A549 treated with DMSO at 1 μM for 4 hours (cell line): ENCODE results near the gene LSP1. TPM values are rescaled to one million over a fixed set of nuclear protein-coding genes. Genes with fewer than 3 reads are reported as not detected.

Experiments
- total RNA-seq: library from RNA; stranded (reverse); fragments of 200-300 nt; extraction: Qiagen RNA extraction; gene quantifications from 5 replicates; pipeline ENCODE4 v1.2.3, GENCODE V29; 2022; ENCODE audit warnings: low read depth

The LSP1 gene, protein sequence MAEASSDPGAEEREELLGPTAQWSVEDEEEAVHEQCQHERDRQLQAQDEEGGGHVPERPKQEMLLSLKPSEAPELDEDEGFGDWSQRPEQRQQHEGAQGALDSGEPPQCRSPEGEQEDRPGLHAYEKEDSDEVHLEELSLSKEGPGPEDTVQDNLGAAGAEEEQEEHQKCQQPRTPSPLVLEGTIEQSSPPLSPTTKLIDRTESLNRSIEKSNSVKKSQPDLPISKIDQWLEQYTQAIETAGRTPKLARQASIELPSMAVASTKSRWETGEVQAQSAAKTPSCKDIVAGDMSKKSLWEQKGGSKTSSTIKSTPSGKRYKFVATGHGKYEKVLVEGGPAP
- total RNA-seq = 0.73 to 3.1 TPM (median 1.8 TPM) in 5 replicates

DNA sequence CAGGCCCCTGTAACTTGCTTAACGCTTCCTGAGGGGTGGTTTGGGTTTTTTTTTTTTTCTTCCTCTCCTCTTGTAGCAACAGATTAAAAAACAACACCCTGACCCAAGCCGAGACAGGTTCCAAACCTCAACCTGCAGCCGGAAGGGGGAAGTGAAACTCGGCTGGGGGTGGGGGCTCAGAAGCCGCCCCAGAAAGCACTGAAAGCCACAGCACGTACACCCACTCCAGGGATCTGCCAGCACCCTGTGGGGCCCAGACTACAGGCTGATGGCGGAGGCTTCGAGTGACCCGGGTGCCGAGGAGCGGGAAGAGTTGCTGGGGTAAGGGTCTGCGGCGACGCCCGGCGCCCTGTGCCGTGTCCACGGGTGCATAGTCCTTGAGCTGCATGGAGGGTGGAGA lies at the start of gene LSP1:
LSP1 (plus strand) TSS at position 208 of the 400 bp plus-strand sequence; CDS start at position 269, 61 bp downstream.

DNA sequence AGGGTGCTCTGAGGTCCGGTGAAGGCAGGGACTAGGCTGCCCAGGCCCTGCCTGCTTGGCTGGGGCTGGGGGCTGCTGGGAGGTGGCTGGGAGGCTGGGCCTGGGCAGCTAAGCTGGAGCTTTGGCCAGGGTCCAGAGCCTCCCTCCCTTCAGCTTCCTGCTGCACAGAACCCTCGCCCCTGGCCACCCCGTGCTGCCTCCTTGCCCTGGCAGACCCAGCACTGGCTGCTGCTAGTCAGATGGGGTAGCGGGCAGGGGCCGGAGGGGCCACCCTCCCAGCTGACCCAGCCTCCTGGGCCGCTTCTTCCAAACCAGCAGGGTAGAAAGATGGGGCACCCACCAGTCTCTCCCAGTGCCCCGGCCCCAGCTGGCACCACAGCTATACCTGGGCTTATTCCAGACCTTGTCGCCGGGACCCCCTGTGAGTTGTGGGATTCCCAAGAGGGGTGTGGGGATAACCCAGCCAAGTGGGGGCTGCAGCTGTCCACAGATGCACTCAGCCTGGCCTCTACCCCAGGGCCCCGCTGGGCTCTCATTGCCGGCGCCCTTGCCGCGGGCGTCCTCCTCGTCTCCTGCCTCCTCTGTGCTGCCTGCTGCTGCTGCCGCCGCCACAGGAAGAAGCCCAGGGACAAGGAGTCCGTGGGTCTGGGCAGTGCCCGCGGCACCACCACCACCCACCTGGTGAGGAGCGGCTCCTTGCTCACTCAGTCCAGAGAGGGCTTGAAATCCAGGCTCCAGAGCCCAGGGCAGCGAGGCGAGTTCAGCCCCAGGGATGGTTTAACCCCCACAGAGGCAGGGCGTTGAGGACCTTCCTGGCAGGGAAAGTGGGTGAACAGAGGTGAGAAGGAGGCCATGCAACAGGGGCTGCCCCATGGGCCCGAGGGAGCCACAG lies 17.9 kb upstream of the LSP1 start, which contains the start of gene SYT8:
SYT8 (plus strand) TSS at position 212 of the 892 bp plus-strand sequence; CDS start at position 328, 116 bp downstream.

DNA sequence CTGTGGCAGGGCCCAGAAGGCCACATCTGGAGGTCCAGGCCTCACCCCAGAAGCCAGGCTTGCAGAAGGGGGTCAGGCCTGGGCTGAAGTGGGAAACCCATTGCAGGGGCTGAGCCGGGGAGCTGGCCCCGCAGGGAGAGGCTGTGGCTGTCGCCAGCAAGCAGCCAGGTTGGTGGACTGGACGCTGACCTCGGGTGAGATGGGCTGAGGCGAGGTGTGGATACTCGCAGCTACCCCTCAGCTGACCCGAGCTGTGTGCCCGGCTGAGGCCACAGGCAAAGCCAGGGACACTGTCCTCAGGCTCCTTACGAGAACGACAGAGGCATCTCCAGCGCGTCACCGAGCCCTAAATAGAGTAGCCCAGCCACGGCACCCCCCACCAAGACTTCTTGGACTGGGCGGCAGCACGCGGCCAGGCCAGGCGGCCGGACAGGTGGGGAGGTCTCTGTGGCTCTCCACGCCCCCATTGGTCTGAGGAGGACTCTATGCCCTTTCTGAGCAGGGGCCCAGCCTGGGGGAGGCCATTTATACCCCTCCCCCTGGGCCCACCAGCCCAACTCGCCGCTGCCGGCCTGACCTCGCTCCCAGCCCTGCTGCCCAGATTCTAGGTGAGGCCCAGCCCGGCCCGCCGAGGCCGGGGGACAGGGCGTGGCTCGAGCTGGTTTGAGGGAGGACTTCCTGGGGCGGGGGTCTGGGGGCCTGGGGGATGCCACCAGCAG lies 14.3 kb upstream of the LSP1 start, which contains the start of gene TNNI2:
TNNI2 (plus strand) TSS at position 556 of the 719 bp plus-strand sequence. CDS start 716 bp downstream, outside the sequence.

DNA sequence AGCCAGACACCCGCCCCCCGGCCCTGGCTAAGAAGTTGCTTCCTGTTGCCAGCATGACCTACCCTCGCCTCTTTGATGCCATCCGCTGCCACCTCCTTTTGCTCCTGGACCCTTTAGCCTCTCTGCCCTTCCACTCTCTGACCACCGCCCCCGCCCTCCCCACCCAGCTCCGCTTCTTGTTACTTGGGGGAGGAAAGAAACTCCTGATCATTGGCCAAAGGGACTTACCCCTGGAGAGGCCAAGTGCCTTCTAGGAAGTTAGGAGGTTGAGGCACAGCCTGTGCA lies 38.9 kb downstream of the LSP1 start, which contains the start of gene PRR33:
PRR33 (minus strand) TSS at position 65 of the 285 bp plus-strand sequence. CDS start 1,311 bp downstream, outside the sequence.

DNA sequence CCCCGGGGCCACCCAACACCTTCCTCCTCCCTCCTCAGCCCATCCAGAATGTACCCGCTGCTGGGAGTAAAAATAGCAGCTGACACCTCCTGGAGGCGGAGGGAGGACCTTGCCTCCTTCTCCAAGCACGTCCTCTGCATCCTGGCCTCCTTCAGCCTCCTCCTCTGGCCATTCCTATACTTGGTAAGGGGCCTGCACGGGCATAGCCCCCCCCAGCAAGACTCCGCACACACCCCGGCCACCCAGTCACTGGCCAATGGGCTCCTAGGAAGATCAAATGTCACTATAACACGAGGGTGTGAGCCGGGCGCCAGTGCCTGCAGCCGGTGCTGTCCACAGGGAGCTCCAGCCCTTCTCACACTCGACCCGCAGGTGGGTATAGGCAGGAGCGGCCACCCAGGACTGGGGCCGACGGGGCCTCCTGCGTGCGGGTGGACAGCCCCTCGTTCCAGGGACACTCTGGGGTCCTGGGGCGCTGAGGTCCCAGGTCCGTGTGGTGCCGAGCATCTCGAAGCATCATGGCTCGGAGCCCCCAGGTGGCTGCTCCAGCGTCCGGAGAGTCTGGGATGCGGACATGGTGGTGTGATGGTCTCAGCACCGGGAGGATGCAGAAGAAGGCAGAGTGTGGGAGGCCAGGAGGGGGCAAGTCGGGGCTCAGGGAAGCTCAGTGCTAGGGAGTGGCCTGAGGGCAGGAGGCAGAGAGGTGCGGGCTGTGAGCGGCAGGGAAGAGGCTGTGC lies 66.7 kb downstream of the LSP1 start, which contains the start of gene TNNT3:
TNNT3 (plus strand) TSS at position 313 of the 737 bp plus-strand sequence. CDS start 3,172 bp downstream, outside the sequence.

Other genes starting within 250 kb of the LSP1 start
- gene KRTAP5-3, start 244.6 kb upstream of the LSP1 start, total RNA-seq = not detected in 5 replicates
- not detected in 5 replicates for gene KRTAP5-4, start 230.9 kb upstream of the LSP1 start, total RNA-seq
- gene KRTAP5-5, start 223.3 kb upstream of the LSP1 start, total RNA-seq = not detected in 5 replicates
- not detected in 5 replicates for gene KRTAP5-6, start 155.9 kb upstream of the LSP1 start, total RNA-seq
- 0.89 to 1.3 TPM (median 0.94 TPM) in 5 replicates for gene IFITM10, start 102.5 kb upstream of the LSP1 start, total RNA-seq
- 379 to 541 TPM (median 436 TPM) in 5 replicates for gene CTSD, start 89.2 kb upstream of the LSP1 start, total RNA-seq
- gene SYT8, start 18.1 kb upstream of the LSP1 start, total RNA-seq = 0.06 to 0.22 TPM in 2 of 5 replicates, not detected in the others
- gene TNNI2, start 14.1 kb upstream of the LSP1 start, total RNA-seq = not detected in 5 replicates
- gene PRR33, start 38.8 kb downstream of the LSP1 start, total RNA-seq = not detected in 5 replicates
- 0.11 to 0.17 TPM in 2 of 5 replicates, not detected in the others for gene TNNT3, start 66.6 kb downstream of the LSP1 start, total RNA-seq
- 132 to 156 TPM (median 149 TPM) in 5 replicates for gene MRPL23, start 94.2 kb downstream of the LSP1 start, total RNA-seq
- 8.8 to 13.0 TPM (median 10.6 TPM) in 5 replicates for gene H19, start 144.8 kb downstream of the LSP1 start, total RNA-seq